ENCODE measurements around the gene HP1BP3.

DNA sequence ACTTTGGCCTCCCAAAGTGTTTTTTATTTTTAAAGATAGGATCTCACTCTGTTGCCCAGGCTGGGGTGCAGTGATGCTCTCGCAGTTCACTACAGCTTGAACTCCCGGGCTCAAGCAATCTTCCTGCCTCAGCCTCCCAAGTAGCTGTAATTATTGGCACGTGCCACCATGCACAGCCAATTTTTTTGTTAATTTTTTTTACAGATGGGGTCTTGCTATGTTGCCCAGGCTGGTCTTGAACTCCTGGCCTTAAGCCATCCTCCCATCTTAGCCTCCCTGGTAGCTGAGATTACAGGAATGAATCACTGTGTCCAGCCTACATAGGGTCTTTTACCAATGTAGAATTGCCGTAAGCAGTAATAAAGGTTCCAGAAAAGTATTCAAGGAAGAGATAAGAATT, 49.1 kb upstream of the HP1BP3 start:
- TF ChIP-seq REST (IDR thresholded peaks at IDR 0.05; ENCODE audit: low read depth) (no peak), EGR1 (IDR thresholded peaks at IDR 0.05) (no peak), TAF1 (IDR thresholded peaks at IDR 0.05; ENCODE audit: low read depth) (no peak), YY1 (IDR thresholded peaks at IDR 0.05; ENCODE audit: low read depth) (no peak), RAD21 (IDR thresholded peaks at IDR 0.05; ENCODE audit: low read depth) (no peak), NFIC (IDR thresholded peaks at IDR 0.05) (no peak), CREB1 (IDR thresholded peaks at IDR 0.05; ENCODE audit: low read depth) (no peak), TCF12 (IDR thresholded peaks at IDR 0.05; ENCODE audit: low read depth) (no peak)
- TF ChIP-seq, protein P1, sequence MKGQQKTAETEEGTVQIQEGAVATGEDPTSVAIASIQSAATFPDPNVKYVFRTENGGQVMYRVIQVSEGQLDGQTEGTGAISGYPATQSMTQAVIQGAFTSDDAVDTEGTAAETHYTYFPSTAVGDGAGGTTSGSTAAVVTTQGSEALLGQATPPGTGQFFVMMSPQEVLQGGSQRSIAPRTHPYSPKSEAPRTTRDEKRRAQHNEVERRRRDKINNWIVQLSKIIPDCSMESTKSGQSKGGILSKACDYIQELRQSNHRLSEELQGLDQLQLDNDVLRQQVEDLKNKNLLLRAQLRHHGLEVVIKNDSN (IDR thresholded peaks at IDR 0.05), result no peak
